K562 (cell line): ENCODE measurements around the gene MT1A. TPM values are rescaled to one million over a fixed set of nuclear protein-coding genes. Genes with fewer than 3 reads are reported as not detected.

Experiments used
- FOXK1 ChIP-seq: sonication (generic); formaldehyde crosslinking; IDR thresholded peaks from 2 replicates; pipeline ENCODE4 v1.8.0; 2022; ENCODE audit warnings: missing genetic modification reagents, mild to moderate bottlenecking, borderline replicate concordance
- FOXP1 ChIP-seq: sonication (generic); formaldehyde crosslinking; IDR thresholded peaks from 2 replicates; pipeline ENCODE4 v1.8.0; 2022; ENCODE audit warnings: mild to moderate bottlenecking, missing genetic modification reagents
- GATAD2B ChIP-seq: fragments of 450-650 bp; IDR thresholded peaks from 2 replicates; pipeline ENCODE4 v1.6.1; 2017; ENCODE audit warnings: mild to moderate bottlenecking, borderline replicate concordance
- HIVEP1 ChIP-seq: fragments of 250-450 bp; sonication (Bioruptor Pico); IDR thresholded peaks from 2 replicates; pipeline ENCODE4 v1.4.0; 2020; ENCODE audit warnings: mild to moderate bottlenecking
- HSF4 ChIP-seq: fragments of 250-450 bp; sonication (Bioruptor Pico); IDR thresholded peaks from 2 replicates; pipeline ENCODE4 v2.1.2; 2022; ENCODE audit warnings: mild to moderate bottlenecking, moderate library complexity, borderline replicate concordance
- JUNB ChIP-seq: fragments of 450-650 bp; formaldehyde crosslinking; conservative IDR thresholded peaks from 2 replicates; pipeline ENCODE4 v1.4.0; 2020; ENCODE audit warnings: mild to moderate bottlenecking
- JUND ChIP-seq, 2 experiments: IDR thresholded peaks; 2 replicates in 1 of 2; 3 replicates in 1 of 2; pipeline ENCODE4 v1.6.1; 2011; ENCODE audit warnings: borderline replicate concordance in 2 of 2, low read depth in 2 of 2, low read length in 2 of 2, improper control_type of control experiment in 1 of 2, missing biosample characterization in 1 of 2, missing genetic modification characterization in 1 of 2, missing genetic modification reagents in 1 of 2
- KAT7 ChIP-seq: sonication (generic); formaldehyde crosslinking; IDR thresholded peaks from 2 replicates; pipeline ENCODE4 v1.8.0; 2022; ENCODE audit warnings: missing genetic modification reagents, mild to moderate bottlenecking, borderline replicate concordance
- KDM1A ChIP-seq, 2 experiments: fragments of 450-650 bp; IDR thresholded peaks; 2 replicates each; pipeline ENCODE4 v1.6.1; 2016; ENCODE audit warnings: mild to moderate bottlenecking in 2 of 2
- KLF1 ChIP-seq: fragments of 450-650 bp; IDR thresholded peaks from 2 replicates; pipeline ENCODE4 v1.6.1; 2016; ENCODE audit warnings: missing genetic modification characterization, missing compliant biosample characterization
- MED1 ChIP-seq: sonication (generic); formaldehyde crosslinking; IDR thresholded peaks from 2 replicates; pipeline ENCODE4 v1.8.1; 2023; ENCODE audit warnings: missing genetic modification reagents, borderline replicate concordance
- NR4A1 ChIP-seq, 2 experiments: fragments of 250-450 bp in 1 of 2; fragments of 450-650 bp in 1 of 2; sonication (Bioruptor Pico) in 1 of 2; IDR thresholded peaks; 2 replicates each; pipeline versions ENCODE4 v1.4.0 to v1.6.1; 2016 to 2020; ENCODE audit warnings: mild to moderate bottlenecking in 2 of 2, missing compliant biosample characterization in 1 of 2, missing genetic modification characterization in 1 of 2, moderate library complexity in 1 of 2
- POLR2G ChIP-seq: fragments of 200-400 bp; formaldehyde crosslinking; IDR thresholded peaks from 2 replicates; pipeline ENCODE4 v1.6.1; 2017; ENCODE audit warnings: low read depth, mild to moderate bottlenecking, antibody characterized with exemption, low read length, moderate library complexity
- PTRF ChIP-seq: fragments of 450-650 bp; IDR thresholded peaks from 2 replicates; pipeline ENCODE4 v1.6.1; 2016; ENCODE audit warnings: mild to moderate bottlenecking, missing genetic modification characterization, missing compliant biosample characterization
- RNF2 ChIP-seq: sonication (generic); IDR thresholded peaks from 2 replicates; pipeline ENCODE4 v1.6.1; 2016
- XRCC3 ChIP-seq: fragments of 450-650 bp; IDR thresholded peaks from 2 replicates; pipeline ENCODE4 v1.6.1; 2017; ENCODE audit warnings: mild to moderate bottlenecking, moderate library complexity
- ZNF12 ChIP-seq: sonication (generic); formaldehyde crosslinking; IDR thresholded peaks from 2 replicates; pipeline ENCODE4 v1.4.0; 2020; ENCODE audit warnings: mild to moderate bottlenecking, missing genetic modification reagents
- ZNF696 ChIP-seq: fragments of 250-450 bp; sonication (Bioruptor Pico); conservative IDR thresholded peaks from 2 replicates; pipeline ENCODE4 v1.4.0; 2020; ENCODE audit warnings: mild to moderate bottlenecking, moderate library complexity
- ZNF764 ChIP-seq: fragments of 250-450 bp; sonication (Bioruptor Pico); IDR thresholded peaks from 2 replicates; pipeline ENCODE4 v1.4.0; 2020; ENCODE audit warnings: low read depth, mild to moderate bottlenecking, moderate library complexity
- polyA plus RNA-seq, 8 experiments: library from polyadenylated mRNA; depleted of rRNA in 4 of 8; stranded (reverse) in 5 of 8; unstranded in 3 of 8; fragments of >200 nt; fragmentation: Nextera tagmentation in 2 of 8; fragmentation: Illumina TruSeq in 1 of 8; extraction: Ambion mirVana in 2 of 8; extraction: Trizol in 1 of 8; gene quantifications; 2 replicates each; pipeline versions ENCODE4 v1.2.1 to v1.2.3, GENCODE V29; 2011 to 2014; ENCODE audit warnings: inconsistent platforms in 1 of 8, missing spikeins in 1 of 8
- total RNA-seq, 7 experiments: library from RNA; depleted of rRNA in 6 of 7; stranded (reverse); fragments of >200 nt in 6 of 7; fragmentation: Illumina TruSeq in 2 of 7; extraction: Trizol in 2 of 7; gene quantifications; 2 replicates each; pipeline versions ENCODE4 v1.2.1 to v1.2.3, GENCODE V29; 2011 to 2021; ENCODE audit warnings: low replicate concordance in 1 of 7
- TF ChIP-seq, protein P1 (sequence below), 2 experiments: fragments of 450-650 bp in 1 of 2; sonication (generic) in 1 of 2; formaldehyde crosslinking in 1 of 2; IDR thresholded peaks in 1 of 2; conservative IDR thresholded peaks in 1 of 2; 2 replicates each; pipeline versions ENCODE4 v1.6.1 to v1.8.1; 2016 to 2023; ENCODE audit warnings: mild to moderate bottlenecking in 2 of 2, moderate library complexity in 2 of 2, inconsistent platforms in 1 of 2, missing genetic modification reagents in 1 of 2
- TF ChIP-seq, protein P2 (sequence below): fragments of 450-650 bp; IDR thresholded peaks from 2 replicates; pipeline ENCODE4 v1.6.1; 2016; ENCODE audit warnings: mild to moderate bottlenecking
- TF ChIP-seq, protein P3 (sequence below): sonication (generic); formaldehyde crosslinking; IDR thresholded peaks from 2 replicates; pipeline ENCODE4 v1.8.0; 2023; ENCODE audit warnings: mild to moderate bottlenecking, missing genetic modification reagents

MT1A gene
- total and polyA plus RNA-seq, 9 of the 15 experiments (the other 6 are each of a cell fraction or from before 2014, with no cell fraction given): 0.23 TPM; not detected in 8

DNA sequence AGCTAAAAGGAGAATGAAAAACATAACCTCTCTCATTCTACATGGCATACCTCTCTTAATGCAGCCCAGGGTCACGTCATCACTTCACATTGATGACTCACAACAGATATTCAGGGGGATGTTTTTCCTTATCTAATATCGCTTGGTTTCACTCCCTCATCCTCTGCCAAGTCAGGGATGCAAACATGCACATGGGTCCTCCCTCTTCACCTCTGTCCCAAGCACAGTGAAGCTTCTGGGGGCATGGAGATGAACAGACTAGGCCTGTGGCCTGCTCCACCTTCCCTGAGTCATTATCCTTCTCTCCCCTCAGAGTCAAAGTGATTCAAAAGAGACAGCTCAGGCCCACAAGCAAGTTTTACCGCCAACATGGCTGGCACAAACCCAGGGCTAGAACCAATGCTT lies 32.4 kb upstream of the MT1A start (continued):
- TF ChIP-seq ZNF12 (CRISPR knock-in tag): no peak
- no peak for TF ChIP-seq HSF4 (CRISPR knock-in tag)
- TF ChIP-seq, protein P1, sequence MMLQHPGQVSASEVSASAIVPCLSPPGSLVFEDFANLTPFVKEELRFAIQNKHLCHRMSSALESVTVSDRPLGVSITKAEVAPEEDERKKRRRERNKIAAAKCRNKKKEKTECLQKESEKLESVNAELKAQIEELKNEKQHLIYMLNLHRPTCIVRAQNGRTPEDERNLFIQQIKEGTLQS (IDR thresholded peaks at IDR 0.05): peak; percentile 81
- TF ChIP-seq, protein P1 (CRISPR knock-in tag; conservative IDR thresholded peaks at IDR 0.05): no peak
- no peak for TF ChIP-seq ZNF764 (CRISPR knock-in tag)
- no peak for TF ChIP-seq RNF2
- TF ChIP-seq POLR2G: no peak
- no peak for TF ChIP-seq FOXK1 (CRISPR knock-in tag)
- peak; percentile 57; the same call in 1 of the 2 replicates for TF ChIP-seq JUND (IDR thresholded peaks at IDR 0.05; ENCODE audit: borderline replicate concordance, low read depth, low read length)
- TF ChIP-seq JUND (tag; IDR thresholded peaks at IDR 0.05; ENCODE audit: borderline replicate concordance, low read depth, low read length): peak; percentile 34; the same call in 1 of the 3 replicates
- no peak for TF ChIP-seq HIVEP1 (CRISPR knock-in tag)
- TF ChIP-seq PTRF: no peak
- no peak for TF ChIP-seq GATAD2B
- no peak for TF ChIP-seq FOXP1 (CRISPR knock-in tag)
- no peak for TF ChIP-seq NR4A1 (CRISPR knock-in tag; IDR thresholded peaks at IDR 0.05)
- no peak for TF ChIP-seq NR4A1 (tag; IDR thresholded peaks at IDR 0.05)
- no peak for TF ChIP-seq ZNF696 (CRISPR knock-in tag)
- peak in 1 of 2 experiments; percentile 20; a peak in 1 of 4 replicates for TF ChIP-seq KDM1A (IDR thresholded peaks at IDR 0.05)
- no peak for TF ChIP-seq KAT7 (CRISPR knock-in tag)
- no peak for TF ChIP-seq KLF1 (tag)
- no peak for TF ChIP-seq XRCC3
- TF ChIP-seq, protein P2, sequence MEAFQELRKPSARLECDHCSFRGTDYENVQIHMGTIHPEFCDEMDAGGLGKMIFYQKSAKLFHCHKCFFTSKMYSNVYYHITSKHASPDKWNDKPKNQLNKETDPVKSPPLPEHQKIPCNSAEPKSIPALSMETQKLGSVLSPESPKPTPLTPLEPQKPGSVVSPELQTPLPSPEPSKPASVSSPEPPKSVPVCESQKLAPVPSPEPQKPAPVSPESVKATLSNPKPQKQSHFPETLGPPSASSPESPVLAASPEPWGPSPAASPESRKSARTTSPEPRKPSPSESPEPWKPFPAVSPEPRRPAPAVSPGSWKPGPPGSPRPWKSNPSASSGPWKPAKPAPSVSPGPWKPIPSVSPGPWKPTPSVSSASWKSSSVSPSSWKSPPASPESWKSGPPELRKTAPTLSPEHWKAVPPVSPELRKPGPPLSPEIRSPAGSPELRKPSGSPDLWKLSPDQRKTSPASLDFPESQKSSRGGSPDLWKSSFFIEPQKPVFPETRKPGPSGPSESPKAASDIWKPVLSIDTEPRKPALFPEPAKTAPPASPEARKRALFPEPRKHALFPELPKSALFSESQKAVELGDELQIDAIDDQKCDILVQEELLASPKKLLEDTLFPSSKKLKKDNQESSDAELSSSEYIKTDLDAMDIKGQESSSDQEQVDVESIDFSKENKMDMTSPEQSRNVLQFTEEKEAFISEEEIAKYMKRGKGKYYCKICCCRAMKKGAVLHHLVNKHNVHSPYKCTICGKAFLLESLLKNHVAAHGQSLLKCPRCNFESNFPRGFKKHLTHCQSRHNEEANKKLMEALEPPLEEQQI: no peak
- no peak for TF ChIP-seq MED1 (CRISPR knock-in tag)
- TF ChIP-seq, protein P3, sequence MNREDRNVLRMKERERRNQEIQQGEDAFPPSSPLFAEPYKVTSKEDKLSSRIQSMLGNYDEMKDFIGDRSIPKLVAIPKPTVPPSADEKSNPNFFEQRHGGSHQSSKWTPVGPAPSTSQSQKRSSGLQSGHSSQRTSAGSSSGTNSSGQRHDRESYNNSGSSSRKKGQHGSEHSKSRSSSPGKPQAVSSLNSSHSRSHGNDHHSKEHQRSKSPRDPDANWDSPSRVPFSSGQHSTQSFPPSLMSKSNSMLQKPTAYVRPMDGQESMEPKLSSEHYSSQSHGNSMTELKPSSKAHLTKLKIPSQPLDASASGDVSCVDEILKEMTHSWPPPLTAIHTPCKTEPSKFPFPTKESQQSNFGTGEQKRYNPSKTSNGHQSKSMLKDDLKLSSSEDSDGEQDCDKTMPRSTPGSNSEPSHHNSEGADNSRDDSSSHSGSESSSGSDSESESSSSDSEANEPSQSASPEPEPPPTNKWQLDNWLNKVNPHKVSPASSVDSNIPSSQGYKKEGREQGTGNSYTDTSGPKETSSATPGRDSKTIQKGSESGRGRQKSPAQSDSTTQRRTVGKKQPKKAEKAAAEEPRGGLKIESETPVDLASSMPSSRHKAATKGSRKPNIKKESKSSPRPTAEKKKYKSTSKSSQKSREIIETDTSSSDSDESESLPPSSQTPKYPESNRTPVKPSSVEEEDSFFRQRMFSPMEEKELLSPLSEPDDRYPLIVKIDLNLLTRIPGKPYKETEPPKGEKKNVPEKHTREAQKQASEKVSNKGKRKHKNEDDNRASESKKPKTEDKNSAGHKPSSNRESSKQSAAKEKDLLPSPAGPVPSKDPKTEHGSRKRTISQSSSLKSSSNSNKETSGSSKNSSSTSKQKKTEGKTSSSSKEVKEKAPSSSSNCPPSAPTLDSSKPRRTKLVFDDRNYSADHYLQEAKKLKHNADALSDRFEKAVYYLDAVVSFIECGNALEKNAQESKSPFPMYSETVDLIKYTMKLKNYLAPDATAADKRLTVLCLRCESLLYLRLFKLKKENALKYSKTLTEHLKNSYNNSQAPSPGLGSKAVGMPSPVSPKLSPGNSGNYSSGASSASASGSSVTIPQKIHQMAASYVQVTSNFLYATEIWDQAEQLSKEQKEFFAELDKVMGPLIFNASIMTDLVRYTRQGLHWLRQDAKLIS (CRISPR knock-in tag): no peak
- TF ChIP-seq JUNB (CRISPR knock-in tag): peak; percentile 42; the same call in 1 of the 2 replicates
